GM20431 (cell line): ENCODE data around the gene MAGIX.
"Not testable (repeated sequence)": the region's sequence is repeated elsewhere in the genome, so short reads cannot be mapped to it uniquely, and the experiment has no call there.

Experiments used
- in situ Hi-C: fragments of 300-500 bp; cut with MseI, MboI; formaldehyde crosslinking; loops from one replicate; pipeline ENCODE4 v1.15.0; 2020; ENCODE audit warnings: low sequenced_read_pairs; ENCODE audit not compliant: unreplicated experiment

MAGIX gene

GRCh38 chrX:49155900-49156837, 6.4 kb upstream of the MAGIX start:
- in situ Hi-C loops: no loop called here

DNA sequence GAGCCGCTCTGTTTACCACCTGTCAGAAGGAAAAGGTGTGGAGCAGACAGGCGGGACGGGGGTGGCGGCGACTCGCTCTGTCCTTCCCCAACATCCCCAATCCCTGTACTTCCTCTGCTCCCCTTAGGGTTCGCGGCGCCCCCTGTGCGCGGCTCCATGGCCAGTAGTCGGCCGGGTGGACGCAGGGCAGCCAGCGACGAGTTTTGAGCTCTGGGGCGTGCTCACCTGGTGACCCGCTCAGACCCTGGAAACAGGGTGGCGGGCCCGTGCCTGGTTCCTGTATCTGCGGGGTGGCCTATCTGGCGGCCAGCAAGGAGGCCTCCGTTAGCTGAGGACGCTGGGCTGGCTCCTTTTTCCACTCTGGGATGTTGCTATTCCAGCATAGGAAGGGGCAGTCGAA, 5.4 kb upstream of the MAGIX start:
- in situ Hi-C loops: no loop called here

DNA sequence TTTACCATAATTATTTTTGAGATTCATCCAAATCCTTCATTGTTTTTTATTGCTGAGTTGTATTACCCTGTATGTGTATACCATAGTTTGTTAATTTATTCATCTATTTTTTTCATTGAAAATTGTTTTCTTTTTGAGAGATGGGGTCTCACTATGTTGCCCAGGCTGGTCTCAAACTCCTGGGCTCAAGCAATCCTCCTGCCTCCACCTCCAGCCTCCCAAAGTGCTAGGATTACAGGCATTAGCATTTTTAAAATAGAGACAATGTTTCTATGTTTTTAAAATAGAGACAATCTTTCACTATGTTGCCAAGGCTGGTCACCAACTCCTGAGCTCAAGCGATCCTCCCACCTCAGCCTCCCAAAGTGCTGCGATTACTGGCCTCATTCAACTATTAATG, 1.6 kb upstream of the MAGIX start:
- in situ Hi-C loops: no loop called here

DNA sequence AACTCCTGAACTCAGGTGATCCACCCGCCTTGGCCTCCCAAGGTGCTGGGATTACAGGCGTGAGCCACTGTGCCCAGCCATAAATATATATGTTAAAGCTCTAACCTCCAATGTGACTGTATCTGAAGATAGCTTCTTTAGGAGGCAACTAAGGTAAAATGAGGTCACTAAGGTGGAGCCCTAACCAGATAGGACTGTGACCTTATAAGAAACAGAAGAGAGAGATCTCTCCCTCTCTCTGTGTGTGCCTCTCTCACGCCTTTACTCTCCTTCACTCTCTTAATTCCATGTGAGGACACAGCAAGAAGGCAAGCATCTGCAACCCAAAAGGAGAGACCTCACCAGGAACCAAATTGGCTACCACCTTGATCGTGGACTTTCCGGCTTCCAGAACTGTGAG, 926 bp upstream of the MAGIX start:
- in situ Hi-C loops: no loop called here

DNA sequence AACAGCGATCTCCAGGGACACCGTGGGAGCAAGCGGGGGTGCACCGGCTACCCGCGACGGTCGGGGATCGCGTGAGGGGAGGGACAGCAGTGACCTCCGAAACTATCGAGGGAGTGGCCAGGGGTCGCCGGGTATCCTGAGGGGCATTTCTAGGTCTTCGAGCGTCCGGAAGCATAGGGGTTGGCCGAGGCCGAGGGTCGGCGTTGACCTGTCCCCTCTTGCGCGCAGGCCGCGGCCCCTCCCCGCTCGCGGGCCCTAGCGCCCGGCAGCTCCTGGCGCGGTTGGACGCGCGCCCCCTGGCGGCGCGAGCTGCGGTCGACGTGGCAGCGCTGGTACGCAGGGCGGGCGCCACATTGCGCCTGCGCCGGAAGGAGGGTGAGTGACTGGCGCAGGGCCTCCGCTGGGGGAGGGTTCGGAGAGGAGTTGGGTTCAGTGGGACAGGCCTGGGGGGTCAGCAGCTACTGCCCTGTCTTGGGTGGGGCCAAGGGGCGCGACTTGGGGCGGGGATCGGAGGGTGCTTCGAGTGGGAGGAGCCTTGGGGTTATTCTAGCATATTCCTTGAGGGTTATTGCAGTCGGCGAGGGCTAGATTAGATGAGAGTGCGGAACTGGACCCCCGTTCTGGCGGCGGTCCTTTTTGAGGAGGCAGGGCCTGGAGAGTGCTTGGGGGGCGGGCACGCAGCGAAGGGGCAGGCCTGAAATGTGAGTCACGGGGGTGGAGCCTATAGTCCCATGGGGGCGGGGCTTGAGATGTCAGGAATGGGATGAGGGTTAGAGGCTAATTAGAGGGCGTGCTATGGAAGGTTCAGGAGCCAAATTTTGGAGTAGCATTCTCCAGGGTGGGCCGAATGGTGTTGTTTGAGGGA, 1.2 kb downstream of the MAGIX start:
- in situ Hi-C loops: no loop called here

- in situ Hi-C loops: no loop called here
Measured at GRCh38 chrX:49164589-49165360, 2.2 kb downstream of the MAGIX start.

- in situ Hi-C loops: no loop called here
Measured at GRCh38 chrX:49165901-49166881, 3.6 kb downstream of the MAGIX start.

- in situ Hi-C loops: no loop called here
Measured at GRCh38 chrX:49166914-49167739, 4.6 kb downstream of the MAGIX start.

DNA sequence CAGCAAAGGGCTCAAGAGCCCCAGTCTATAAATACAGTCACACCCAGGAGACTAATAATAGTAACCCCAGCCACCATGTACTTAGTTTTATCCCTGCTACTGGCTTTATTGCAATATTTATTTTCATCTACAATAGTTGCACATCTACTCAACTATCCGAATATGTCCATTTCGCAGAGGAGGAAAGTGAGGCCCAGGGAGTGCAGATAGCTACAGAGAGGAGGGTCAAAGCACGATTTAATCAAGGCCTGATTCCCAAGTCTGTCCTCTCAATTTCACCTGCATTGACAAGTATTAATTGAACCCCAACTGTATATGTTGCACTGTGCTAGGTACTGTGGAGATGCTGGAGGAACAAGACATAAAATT, 5.2 kb downstream of the MAGIX start:
- in situ Hi-C loops: no loop called here

GRCh38 chrX:49171752-49172279, 9.3 kb downstream of the MAGIX start, which contains the start of gene PLP2:
PLP2 (plus strand) TSS chrX:49171898; CDS start chrX:49172001, 103 bp downstream.
- in situ Hi-C loops: no loop called here

- in situ Hi-C loops: no loop called here
Measured at GRCh38 chrX:49172280-49172780, 9.8 kb downstream of the MAGIX start.

DNA sequence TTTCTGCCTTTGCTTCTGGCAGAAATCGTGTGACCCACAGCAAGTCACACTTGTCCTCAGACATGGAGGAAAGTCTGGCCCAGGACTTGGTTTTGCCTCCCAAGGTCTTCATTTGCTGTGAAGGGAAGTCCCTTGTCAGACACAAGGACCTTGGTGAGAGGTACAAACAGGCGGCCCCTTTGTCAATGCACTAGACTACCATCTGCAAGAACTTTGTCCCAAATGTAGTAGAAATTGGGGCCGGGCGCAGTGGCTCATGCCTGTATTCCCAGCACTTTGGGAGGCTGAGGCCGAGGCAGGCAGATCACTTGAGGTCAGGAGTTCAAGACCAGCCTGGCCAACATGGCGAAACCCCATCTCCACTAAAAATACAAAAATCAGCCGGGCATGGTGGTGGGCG, 11.0 kb downstream of the MAGIX start:
- in situ Hi-C loops: not testable (repeated sequence)

- in situ Hi-C loops: no loop called here
Measured at GRCh38 chrX:49174723-49175122, 12.2 kb downstream of the MAGIX start.

DNA sequence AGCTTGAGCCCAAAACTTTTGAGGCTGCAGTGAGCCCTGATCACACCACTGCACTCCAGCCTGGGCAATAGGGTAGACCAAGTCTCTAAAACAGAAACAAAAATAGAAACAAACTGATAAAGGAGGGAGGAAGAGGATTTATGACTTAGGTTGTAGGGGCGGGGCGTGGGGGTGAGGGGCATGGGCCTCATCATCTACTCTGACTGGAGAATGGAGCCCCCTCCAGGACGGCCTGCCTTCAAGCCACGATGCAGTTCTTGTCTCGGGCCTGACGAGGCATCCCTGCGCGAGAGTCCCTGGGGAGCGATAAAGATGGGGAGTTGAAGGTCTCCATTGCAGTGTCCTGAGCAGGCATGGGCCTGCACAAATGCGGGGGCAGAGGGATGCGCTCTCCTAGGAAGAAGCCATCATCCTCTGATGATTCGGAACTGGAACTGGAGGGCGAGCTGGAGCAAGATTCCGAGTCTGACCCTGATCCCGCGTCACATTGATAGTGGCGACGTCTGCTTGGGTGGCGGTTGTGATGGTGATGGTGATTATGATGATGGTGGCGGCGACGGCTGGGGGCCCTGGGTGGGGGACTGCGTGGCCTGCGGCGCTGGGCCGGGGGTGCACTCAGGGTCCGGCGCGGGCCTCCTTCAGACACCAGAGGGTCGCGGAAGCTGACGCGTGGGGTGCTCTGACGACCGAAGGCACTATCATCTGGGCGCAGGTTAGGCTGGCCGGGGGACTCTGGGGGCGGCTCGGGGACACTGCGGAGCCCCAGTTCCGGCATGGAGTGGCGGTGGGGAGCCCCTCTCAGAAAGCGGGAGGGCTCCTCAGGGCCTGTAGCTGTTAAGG, 13.1 kb downstream of the MAGIX start:
- in situ Hi-C loops: no loop called here

DNA sequence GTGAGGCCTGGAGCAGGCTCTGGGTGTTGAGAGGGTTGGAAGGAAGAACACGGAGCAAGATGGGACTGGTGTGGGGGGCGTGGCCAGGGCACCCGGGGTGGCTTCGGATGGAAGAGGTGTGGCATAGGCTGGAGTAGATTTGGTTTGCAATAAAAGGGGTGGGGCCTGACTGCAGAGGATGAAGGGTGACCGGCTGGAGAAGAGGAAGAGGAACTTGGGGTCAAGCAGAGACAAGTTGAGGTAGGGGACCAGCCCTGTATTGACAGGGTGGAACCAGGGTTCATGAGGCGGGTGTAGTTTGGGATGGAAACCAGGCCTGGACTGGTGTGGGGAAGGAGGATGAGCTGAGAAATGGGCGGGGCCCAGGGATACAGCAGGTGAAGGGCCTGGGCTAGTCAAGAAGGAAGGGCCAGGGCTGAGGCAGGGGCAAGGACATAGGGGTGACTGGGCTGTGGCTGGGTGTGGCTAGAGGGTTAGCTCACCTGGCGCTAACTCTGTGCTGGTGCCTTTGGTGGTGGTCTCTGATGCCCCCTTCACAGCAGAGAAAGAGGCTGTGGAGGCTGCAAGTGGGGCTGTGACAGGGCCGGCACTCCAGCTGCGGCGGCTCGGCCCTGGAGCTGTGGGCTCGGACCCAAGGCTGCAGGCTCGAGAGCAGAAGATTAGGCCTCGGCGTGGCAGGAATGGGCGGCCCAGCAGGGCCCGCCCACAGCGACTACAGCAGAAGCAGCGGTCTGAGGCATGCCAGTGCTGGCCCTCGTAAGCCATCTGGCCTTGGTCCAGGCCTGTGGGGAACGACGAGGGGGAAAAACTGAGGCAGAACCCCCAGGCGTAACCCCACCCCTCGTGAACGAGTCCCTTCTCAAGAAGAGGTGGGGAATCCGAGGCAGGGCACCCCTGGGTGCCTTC, 14.1 kb downstream of the MAGIX start:
- in situ Hi-C loops: no loop called here

DNA sequence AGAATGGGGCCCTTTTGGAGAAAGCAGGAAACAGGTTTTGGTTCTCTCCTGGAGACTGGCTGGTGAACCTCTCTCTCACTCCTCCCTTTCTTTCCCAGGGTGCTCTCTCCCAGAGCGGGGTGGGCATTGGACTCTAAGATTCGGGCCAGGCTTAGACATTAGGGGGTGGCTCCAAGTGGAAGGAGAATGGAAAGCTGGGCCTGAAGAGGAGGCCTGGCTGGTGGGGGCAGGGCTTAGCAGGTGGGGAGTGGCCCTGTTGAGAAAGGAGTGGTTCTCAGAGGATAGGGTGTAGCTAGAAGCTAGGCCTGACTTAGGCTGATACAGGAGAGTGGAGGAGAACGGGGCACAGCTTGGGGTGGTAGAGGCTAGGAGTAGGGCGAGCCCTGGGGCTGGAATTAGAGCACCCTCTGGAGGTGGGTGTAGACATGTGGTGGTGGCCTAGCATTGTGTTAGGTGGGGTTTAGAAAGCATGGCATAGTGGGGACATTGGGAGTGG, 14.8 kb downstream of the MAGIX start:
- in situ Hi-C loops: no loop called here
